SK-N-SH treated with all-trans-retinoic acid at 6 μM for 48 hours (cell line): Measurements from ENCODE around the gene WDR18.

Experiments used
- BACH2 ChIP-seq: fragments of 250-450 bp; sonication (Bioruptor Pico); IDR thresholded peaks from 2 replicates; pipeline ENCODE4 v1.9.0; 2021; ENCODE audit warnings: mild to moderate bottlenecking, borderline replicate concordance
- CREB5 ChIP-seq: fragments of 250-450 bp; sonication (Bioruptor Pico); IDR thresholded peaks from 2 replicates; pipeline ENCODE4 v1.5.1; 2020; ENCODE audit warnings: low read depth, mild to moderate bottlenecking, moderate library complexity
- GLIS3 ChIP-seq: fragments of 250-450 bp; sonication (Bioruptor Pico); IDR thresholded peaks from 2 replicates; pipeline ENCODE4 v1.5.0; 2020; ENCODE audit warnings: mild to moderate bottlenecking, moderate library complexity
- PATZ1 ChIP-seq: fragments of 250-450 bp; sonication (Bioruptor Pico); IDR thresholded peaks from 2 replicates; pipeline ENCODE4 v1.8.0; 2020; ENCODE audit warnings: mild to moderate bottlenecking, moderate library complexity, borderline replicate concordance
- TOX ChIP-seq: fragments of 250-450 bp; sonication (Bioruptor Pico); IDR thresholded peaks from 2 replicates; pipeline ENCODE4 v1.8.0; 2021; ENCODE audit warnings: mild to moderate bottlenecking, moderate library complexity, borderline replicate concordance
- ZNF565 ChIP-seq: fragments of 450-650 bp; formaldehyde crosslinking; conservative IDR thresholded peaks from 2 replicates; pipeline ENCODE4 v1.5.0; 2020; ENCODE audit warnings: low read depth, mild to moderate bottlenecking, moderate library complexity

- TF ChIP-seq ZNF565 (CRISPR knock-in tag) (no peak), GLIS3 (CRISPR knock-in tag) (no peak), TOX (CRISPR knock-in tag) (no peak), PATZ1 (CRISPR knock-in tag) (no peak), BACH2 (CRISPR knock-in tag) (no peak), CREB5 (CRISPR knock-in tag) (no peak)
Measured at GRCh38 chr19:1007399-1008251, 23.5 kb downstream of the WDR18 start.
